Epidermal melanocyte (primary cell): Measurements from ENCODE around the gene UGT2B10.
"Not testable (repeated sequence)": the region's sequence is repeated elsewhere in the genome, so short reads cannot be mapped to it uniquely, and the experiment has no call there.

Source experiments
- DNase-seq: peaks from one replicate; pipeline ENCODE4 v3.0.0; 2011; ENCODE audit warnings: low spot score; ENCODE audit not compliant: insufficient read length

The UGT2B10 gene

DNA sequence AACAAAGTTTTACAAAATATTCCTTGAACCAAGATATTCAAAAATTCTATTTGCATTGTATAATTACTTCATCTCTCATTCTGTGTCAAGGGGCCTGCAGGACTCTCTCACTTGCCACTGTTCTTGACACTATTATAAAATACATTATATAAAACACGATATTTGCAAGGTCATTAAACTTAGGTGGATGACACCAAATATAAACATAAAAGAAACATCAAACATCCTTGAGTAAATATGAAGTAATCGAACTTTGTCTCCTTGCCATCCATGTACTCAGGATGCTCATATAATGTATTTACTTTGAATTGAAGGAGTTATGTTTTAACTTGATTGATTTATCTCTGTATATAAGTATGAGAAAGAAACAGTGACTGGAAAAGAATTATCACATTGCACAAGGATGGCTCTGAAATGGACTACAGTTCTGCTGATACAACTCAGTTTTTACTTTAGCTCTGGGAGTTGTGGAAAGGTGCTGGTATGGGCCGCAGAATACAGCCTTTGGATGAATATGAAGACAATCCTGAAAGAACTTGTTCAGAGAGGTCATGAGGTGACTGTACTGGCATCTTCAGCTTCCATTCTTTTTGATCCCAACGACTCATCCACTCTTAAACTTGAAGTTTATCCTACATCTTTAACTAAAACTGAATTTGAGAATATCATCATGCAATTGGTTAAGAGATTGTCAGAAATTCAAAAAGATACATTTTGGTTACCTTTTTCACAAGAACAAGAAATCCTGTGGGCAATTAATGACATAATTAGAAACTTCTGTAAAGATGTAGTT lies at the start of gene UGT2B10:
Gene UGT2B10, plus strand, starts transcription at position 378 of the 793 bp plus-strand sequence. Its CDS starts 26 bp downstream, at position 404.
- DNase-seq = not testable (repeated sequence)

DNA sequence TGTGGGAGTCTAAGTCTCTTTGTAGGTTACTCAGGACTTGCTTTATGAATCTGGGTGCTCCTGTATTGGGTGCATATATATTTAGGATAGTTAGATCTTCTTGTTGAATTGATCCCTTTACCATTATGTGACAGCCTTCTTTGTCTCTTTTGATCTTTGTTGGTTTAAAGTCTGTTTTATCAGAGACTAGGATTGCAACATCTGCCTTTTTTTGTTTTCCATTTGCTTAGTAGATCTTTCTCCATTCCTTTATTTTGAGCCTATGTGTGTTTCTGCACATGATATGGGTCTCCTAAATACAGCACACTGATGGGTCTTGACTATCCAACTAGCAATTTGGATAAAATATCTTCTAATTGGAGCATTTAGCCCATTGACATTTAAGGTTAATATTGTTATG lies 44.0 kb upstream of the UGT2B10 start:
- DNase-seq = not testable (repeated sequence)

DNA sequence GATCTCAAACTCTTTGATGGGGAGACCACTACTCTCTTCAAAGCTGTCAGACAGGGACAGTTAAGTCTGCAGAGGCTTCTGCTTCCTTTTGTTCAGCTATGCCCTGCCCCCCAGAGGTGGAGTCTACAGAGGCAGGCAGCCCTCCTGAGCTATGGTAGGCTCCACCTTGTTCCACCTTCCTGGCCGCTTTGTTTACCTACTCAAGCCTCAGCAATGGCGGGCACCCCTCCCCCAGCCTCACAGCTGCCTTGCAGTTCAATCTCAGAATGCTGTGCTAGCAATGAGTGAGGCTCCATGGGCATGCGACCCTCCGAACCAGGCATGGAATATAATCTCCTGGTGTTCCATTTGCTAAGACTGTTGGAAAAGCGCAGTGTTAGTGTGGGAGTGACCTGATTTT lies 42.1 kb upstream of the UGT2B10 start:
- DNase-seq = no peak

DNA sequence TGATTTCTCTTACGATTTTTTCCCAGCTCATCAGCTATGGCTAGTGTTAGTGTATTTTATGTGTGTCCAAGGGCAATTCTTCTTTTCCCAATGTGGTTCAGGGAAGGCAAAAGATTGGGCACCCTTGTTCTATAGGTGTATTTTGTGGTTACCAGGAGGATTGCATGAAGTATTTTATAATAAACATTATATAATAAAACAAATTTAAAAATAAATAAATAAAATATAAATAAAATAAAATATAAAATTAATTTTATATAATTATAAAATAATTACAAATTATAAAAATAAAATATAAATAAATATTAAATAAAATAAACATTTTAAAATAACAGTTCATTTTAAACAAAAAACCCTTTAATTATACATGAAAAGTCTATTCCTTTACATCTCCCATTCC lies 35.6 kb upstream of the UGT2B10 start:
- no peak for DNase-seq

DNA sequence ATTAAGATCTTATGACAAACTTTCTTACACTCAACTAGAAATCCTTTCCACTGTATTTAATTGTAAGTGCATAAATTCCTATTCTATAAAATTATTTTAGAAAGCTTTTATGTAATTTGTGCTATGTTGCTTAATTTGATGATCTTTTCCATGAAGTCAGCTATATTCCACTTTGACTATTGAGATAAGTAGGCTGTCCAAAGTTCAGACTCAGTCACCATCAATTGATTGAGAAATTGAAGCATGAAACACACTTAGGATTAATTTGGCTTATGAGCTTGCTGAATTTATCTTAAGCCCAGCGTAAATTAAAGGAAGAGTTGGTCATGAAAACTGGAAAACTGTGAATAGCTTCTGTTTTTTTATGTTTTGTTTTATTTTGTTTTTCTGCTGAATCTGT lies 18.7 kb upstream of the UGT2B10 start:
- no peak for DNase-seq

DNA sequence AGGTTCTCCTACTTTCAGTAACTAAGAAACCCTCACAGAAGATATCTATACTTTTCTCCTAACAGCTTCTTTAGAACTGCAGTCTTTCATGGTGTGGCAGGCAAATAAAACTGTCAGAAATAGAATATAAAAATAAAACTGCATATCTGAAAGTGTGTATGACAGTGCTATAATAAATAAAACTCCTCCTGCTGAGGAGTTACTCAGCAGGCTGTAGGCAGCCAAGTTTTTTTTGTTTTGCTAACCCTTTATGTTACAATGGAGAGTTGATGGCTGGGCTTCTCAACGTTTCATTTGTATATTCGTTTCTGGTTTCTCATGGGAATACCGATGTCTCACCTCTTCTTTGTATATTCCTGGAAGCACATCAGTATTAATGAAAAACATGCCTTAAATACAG lies 18.2 kb upstream of the UGT2B10 start:
- DNase-seq = no peak

DNA sequence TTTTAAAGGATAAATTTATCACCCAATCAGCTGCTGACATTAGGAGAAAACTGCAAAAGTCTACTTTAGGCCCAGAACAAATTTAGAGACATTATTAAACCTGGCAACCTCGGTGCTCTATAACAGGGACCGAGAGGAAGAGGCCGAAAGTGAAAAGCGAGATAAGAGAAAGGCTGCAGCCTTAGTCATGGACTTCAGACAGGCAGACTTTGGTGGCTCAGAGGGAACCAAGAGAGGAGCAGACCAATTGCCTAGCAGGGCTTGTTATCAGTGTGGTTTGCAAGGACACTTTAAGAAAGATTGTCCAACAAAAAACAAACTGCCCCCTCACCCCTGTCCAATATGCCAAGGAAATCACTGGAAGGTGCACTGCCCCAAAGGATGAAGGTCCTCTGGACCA lies 12.8 kb upstream of the UGT2B10 start:
- no peak for DNase-seq

DNA sequence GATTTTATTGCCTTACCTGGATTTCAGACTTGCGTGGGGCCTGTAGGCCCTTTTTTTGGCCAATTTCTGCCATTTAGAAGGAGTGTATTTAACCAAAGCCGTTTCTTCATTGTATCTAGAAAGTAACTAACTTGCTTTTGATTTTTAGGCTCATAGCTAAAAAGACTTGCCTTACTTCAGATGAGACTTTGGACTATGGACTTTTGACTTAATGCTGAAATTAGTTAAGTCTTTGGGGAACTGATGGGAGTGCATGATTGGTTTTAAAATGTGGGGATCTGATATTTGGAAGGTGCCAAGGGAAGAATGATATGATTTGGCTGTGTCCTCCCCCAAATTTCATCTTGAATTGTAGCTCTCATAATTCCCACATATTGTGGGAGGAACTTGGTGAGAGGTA lies 7.7 kb upstream of the UGT2B10 start:
- DNase-seq = no peak

DNA sequence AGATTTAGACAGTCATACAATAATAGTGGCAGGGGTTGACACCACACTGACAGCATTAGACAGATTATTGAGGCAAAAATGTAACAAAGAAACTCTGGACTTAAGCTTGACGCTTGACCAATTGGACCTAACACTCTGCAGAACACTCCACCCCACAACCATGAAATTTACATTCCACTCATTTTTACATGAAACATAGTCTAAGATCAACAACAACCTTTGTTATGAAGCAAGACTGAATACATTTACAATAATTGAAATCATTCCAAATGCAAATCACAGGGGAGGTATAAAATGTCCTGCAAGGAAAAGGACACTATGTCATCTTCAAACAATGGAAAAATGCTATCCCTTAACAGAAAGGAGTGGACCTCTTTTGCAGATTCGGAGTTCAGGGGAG lies 4.9 kb upstream of the UGT2B10 start:
- DNase-seq = no peak

DNA sequence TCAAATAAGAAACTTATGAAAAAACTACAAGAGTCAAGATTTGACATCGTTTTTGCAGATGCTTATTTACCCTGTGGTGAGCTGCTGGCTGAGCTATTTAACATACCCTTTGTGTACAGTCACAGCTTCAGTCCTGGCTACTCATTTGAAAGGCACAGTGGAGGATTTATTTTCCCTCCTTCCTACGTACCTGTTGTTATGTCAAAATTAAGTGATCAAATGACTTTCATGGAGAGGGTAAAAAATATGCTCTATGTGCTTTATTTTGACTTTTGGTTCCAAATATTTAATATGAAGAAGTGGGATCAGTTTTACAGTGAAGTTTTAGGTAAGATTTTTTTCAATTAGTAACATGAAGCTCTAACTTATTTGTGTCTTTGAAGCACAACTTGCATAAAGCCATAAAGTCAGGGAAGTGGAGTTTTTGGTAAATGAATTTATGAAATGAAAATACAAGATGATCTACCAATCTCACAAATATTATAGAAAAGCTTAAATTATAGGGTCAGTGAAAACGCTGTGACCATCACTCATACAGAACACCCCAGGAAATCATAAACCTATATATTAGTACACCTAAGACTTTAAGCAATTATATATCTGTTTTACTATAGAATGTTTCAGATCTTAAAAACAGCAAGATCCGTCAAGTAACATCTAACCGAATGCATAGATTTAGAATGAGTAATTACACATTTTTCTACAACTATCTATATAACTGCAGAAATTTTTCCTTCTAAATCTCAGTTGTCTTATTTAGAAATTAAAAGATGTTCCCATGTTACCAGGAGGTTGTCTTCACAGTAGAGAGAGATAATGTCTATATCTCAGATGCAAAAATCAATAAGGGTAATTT lies 844 bp downstream of the UGT2B10 start:
- not testable (repeated sequence) for DNase-seq

DNA sequence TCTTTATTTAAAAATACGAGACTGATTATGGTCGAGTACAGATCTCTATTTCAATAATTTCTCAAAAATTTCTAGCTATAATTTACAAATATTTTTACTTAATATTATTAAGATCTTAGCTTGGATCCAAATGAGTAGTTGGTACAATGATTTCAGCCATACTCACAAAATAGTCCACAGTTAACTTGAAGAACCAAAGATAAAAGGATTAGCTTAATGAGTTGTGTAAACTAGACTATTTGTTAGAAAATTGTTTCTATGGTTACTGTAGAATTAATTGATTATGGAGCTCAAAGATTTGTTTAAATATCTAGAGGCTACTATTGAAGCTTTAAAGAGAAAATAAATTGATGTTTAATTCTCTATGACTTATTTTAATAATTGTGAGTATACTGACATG lies 1.6 kb downstream of the UGT2B10 start:
- no peak for DNase-seq

DNA sequence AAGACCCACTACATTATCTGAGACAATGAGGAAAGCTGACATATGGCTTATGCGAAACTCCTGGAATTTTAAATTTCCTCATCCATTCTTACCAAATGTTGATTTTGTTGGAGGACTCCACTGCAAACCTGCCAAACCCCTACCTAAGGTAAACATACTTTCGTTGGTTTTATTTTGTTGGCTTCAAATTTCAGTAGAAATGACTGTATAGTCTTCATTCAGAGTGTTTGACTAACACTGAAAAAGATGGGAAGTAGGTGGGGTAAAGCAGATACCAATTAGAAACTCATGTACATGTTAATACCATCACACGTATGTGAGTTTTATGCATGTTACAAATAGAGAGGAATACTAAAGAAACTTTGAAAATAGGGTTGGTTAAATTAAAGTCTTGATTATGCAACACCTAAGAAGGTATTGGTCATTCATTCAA lies 2.3 kb downstream of the UGT2B10 start:
- not testable (repeated sequence) for DNase-seq

DNA sequence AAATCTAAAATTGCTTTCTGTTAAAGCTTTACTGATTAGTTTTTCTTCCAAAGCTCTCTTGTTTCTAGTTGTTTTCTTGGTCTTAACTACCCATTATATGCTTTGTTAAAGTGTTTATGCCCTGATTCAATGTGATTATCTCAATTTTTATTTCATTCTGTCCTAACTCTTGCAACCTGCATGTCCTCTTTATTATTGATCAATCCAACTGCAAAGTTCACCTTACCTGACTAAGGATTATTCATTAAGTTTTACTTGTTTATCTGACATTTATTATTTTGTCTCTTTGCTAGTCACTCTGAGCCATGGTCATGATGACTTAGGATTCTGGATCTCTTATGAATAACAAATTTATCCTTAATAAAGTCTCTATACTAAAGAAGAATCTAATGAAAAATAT lies 15.8 kb downstream of the UGT2B10 start:
- DNase-seq = no peak

DNA sequence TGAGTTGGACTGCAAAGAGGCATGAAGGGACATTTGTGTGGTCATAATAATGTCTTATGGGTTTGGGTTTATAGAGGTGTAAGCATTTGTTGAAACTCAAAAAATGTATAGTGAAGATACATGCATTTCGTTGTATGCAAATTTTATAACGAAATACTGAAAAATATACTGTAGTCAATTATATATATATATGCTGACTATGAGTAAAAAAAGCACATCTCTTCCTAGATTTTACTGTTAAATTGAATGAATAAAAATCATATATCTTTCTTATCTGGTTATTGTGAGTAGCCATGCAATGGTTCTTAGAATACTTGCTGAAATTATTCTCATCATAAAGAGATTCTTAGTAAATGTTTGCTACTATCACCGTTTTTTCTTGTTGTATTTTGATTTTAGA lies 34.5 kb downstream of the UGT2B10 start:
- no peak for DNase-seq

DNA sequence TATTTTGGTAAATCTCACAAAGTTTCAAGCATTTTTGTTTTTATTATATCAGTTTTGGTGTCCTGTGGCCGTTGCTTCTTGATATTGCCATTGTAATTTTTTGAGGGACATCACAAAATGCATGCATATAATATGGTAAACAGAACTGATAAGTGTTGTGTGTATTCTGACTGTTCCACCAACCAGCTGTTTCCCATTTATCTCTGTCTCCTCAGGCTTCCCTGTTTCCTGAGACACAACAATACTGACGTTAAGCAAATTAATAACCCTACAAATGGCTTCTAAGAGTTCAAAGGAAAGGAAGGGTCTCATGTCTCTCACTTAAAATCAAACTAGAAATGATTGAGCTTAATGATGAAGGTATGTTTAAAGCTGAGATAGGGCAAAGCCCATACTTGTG lies 40.0 kb downstream of the UGT2B10 start:
- no peak for DNase-seq

DNA sequence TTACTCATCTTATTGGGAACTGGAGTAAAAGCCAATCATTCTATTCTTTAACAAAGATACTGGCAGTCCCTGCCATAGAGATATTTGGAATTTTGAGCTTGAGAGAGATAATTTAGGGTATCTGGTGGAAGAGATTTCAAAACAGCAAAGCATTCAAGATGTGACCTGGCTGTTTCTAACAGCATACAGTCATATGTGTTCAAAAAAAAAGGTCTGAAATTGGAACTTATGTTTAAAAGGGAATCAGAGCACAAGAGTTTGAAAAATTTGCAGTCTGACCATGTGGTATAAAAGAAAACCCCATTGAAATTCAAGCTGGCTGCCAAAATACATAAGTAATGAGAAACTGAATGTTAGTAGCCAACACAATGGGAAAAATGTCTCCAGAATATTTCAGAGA lies 42.2 kb downstream of the UGT2B10 start:
- no peak for DNase-seq

DNA sequence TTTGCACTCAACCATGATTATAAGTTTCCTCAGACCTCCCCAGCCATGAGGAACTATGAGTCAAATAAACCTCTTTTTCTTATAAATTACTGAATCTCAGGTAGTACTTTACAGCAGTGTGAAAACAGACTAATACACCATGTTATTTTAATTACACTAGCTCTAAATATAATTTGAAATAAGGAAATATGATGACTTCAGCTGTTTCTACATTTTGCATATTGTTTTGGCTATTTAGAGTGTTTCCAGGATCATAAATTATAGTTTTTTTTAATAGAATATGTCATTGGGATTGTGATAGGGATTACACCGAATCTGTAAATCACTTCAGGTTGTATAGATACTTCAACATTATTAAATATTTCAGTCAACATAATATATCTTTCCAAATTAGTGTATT lies 43.9 kb downstream of the UGT2B10 start:
- DNase-seq = no peak

DNA sequence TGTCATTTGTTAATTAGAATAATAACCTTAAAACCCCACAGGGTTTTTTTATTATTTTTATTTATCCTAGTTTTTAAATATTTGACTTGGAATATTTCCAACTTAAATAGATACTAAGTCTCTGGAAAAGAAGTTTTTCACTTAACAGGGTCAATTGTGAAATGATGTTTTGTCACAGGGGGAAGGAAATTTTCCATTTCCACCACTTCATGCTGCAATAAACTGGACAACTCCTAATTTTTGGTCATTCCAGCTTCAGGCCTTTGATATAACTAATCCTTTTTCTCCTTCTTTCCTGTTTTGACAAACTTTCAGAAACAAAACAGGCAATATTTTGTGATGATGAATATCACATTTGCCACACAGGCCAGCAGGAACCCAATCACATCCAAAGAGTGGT lies 45.3 kb downstream of the UGT2B10 start:
- no peak for DNase-seq

DNA sequence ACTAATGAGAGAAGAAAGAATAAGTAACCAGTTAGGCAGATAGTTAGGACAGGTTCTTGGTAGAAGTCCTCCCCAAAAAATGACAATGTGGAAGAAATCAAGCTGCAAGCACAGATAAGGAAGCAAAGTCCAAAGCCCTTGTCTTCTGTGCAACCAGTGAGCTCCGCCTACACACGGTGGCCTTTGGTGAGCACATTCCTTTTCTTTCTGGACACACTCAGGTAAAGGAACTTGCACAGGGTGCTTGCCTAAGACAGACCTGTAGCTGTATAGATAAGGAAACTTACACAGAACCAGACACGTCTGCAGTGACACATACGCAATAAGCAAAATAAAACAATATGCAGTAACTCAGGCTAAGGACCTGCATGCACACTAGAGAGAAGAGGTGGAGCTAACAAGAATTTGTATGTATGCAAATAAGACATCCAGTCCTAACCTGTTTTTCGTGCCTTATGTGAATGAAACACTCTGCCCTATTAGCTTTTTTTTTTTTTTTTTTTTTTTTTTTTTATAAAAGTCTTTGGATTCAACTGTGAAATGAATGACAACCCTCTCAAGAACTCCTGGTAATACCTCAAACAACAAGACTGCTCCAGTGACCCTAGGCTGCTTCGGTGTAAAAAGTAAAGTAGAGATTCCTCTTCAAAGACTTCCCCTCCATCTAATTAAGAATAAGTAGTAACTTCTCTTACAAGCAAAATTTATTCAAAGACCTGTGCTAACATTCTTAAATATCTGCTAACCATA lies 48.8 kb downstream of the UGT2B10 start:
- no peak for DNase-seq

DNA sequence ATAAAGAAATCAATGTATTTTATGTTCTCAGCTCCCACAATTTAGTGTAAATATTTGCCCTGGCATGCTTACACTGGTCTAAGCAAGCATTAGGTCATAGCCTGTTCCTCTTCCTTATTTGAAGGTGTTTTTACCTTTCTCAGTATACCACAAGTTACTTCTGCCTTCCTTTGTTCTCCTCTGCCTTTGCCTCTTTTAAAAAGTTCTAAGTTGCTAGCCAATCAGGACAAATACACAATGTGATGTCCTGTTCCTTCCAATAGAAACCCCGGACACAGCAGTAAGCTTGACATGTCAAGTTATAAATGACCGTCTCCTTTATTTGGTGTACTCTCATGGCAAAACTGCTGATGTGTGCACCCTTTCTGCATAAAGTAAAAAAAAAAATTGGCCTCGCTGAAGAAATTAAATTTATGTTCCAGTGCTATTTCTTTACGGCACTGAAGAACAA lies 49.4 kb downstream of the UGT2B10 start:
- DNase-seq = no peak

DNA sequence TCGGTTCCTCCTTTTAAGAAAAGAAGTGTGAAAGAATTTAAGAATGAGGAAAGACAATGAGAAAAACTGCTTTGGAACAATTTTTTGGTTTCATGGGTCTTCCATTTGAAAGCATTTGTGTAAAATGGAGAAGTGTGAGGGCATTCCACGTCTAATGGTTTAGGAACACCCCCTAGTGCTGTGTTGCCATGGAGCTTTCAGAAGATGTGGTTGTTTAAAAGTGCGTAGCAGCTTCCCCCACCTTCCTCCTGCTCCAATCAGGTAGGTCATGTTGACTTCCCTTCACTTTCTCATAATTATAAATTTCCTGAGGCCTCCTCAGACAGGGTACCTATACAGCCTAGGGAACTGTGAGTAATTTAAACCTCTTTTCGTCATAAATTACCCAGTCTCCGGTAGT lies 50.0 kb downstream of the UGT2B10 start:
- DNase-seq = no peak

DNA sequence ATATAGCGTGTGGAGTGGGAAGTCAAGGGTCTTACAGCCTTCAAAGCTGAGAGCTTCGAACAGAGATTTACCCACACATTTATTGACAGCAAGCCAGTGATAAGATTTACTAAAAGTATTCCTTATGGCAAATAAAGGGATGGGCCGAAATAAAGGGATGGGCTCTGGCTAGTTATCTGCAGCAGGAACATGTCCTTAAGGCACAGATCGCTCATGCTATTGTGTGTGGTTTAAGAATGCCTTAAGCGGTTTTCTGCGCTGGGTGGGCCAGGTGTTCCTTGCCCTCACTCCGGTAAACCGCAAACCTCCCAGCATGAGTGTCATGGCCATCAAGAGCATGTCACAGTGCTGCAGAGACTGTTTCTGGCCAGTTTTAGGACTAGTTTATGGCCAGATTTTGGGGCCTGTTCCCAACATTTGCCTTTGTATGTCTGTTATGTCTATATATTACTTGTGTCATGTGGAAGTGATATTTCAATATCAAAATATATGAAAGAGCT lies 53.5 kb downstream of the UGT2B10 start:
- DNase-seq = no peak
